ENCODE measurements around the gene ADARB2.

The ADARB2 gene

DNA sequence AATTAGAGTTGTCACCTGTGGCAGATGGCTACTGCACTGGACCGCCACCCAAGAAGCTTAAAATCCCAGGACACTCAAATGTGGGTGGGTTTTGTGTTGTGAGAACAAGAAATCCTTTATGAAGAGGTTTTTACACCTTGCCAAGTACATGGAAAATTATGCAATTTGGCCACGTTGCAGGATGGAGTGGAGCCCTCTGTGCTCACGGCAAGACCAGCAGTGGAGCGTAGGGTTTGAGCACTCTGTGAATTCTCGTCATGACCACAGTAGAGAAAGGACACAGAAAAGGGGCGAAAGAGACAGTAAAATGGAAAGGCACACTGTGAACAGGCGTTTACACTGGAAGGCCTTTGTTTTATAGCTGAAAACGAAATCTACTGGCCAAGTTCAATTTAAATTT lies 222.6 kb downstream of the ADARB2 start:
- TF ChIP-seq, protein P1, sequence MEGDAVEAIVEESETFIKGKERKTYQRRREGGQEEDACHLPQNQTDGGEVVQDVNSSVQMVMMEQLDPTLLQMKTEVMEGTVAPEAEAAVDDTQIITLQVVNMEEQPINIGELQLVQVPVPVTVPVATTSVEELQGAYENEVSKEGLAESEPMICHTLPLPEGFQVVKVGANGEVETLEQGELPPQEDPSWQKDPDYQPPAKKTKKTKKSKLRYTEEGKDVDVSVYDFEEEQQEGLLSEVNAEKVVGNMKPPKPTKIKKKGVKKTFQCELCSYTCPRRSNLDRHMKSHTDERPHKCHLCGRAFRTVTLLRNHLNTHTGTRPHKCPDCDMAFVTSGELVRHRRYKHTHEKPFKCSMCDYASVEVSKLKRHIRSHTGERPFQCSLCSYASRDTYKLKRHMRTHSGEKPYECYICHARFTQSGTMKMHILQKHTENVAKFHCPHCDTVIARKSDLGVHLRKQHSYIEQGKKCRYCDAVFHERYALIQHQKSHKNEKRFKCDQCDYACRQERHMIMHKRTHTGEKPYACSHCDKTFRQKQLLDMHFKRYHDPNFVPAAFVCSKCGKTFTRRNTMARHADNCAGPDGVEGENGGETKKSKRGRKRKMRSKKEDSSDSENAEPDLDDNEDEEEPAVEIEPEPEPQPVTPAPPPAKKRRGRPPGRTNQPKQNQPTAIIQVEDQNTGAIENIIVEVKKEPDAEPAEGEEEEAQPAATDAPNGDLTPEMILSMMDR (conservative IDR thresholded peaks at IDR 0.05; ENCODE audit: low read depth): no peak
- H3K27ac ChIP-seq: no peak overlapping the region
- no peak for DNase-seq (ENCODE audit: low spot score)
- ChIA-PET POLR2A (ENCODE audit: low non-redundant PET) (no interaction called here), CTCF (interaction anchor here (0.6 kb wide), 1 partner anchor 1441 kb away, joined by 3 read pairs; no protein-coding TSS in a partner anchor)

DNA sequence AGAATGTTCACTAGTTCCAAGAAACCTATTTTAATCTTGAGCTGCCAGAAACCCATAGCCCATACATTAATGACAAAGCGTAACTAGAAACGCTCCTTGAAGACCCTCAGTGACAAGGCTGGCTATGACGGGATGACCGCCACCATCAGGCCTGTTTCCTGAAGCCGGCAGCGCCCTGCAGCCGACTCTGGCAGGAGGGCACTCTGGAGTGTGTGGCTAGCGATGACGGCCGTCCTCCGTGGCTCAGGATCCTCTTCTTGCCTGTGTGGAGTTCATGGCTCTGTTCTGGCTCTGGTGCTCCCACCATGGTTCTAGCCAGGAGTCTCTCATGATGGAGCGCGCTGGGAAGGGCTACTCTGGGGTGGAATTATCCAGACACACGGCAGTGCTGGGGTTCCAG lies 224.1 kb downstream of the ADARB2 start:
- ChIA-PET CTCF (no interaction called here), POLR2A (ENCODE audit: low non-redundant PET) (no interaction called here)
- DNase-seq (ENCODE audit: low spot score): no peak
- no peak overlapping the region for H3K27ac ChIP-seq
- TF ChIP-seq, protein P1 (conservative IDR thresholded peaks at IDR 0.05; ENCODE audit: low read depth): no peak

DNA sequence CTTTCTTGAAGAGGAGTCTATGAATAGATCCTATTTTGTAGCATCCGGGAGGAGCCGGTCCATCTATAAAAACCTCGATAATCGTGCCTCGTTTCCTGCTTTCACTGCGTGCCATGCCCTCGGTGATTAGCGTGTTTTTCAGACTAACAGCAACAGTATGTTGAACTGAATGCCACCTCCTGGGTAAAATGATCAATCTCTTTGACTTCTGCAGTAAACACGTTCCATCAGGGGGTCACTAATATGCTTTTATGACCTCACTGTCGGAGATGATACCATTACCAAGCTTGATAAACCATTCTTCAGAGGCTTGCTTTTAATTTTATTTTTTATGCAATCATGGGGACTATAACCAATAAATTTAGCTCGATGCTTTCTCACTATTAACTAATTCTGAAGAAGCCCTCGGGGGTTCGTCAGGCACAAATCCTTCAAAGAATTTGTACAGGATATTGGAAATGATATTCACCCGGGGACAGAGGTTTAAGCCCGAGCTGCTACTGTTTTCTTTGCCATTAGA lies 228.3 kb downstream of the ADARB2 start:
- ChIA-PET CTCF (interaction anchor here (0.6 kb wide), 1 partner anchor 139 kb away, joined by 3 read pairs; no protein-coding TSS in a partner anchor), POLR2A (ENCODE audit: low non-redundant PET) (no interaction called here)
- no peak overlapping the region for H3K27ac ChIP-seq

DNA sequence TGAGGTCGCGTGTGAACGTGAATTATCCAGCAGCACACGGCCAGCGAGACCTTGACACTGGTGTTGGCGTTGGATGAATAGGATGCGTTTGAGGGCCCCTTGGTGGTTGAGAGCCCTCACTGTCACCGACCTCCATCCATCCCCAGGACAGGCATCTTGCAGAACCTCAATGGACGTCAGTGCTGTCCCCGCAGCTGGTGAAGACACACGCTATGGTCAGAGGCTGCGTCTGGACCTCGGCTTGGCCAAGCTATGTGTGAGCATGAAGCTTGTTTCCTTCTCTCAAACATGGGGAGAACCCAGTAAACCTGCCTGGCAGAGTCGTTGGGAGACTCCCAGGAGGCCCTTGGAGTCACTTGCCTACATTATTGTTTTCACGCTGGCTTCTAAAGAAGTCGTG lies 229.2 kb downstream of the ADARB2 start:
- POLR2A ChIA-PET (ENCODE audit: low non-redundant PET): no interaction called here
- no peak for DNase-seq (ENCODE audit: low spot score)
- no peak overlapping the region for H3K27ac ChIP-seq
- CTCF ChIA-PET: no interaction called here
- TF ChIP-seq, protein P1 (conservative IDR thresholded peaks at IDR 0.05; ENCODE audit: low read depth): no peak

More for the DNA sequence above, 228.3 kb downstream of the ADARB2 start:
- no peak for DNase-seq (ENCODE audit: low spot score)
- TF ChIP-seq, protein P1 (conservative IDR thresholded peaks at IDR 0.05; ENCODE audit: low read depth): no peak

DNA sequence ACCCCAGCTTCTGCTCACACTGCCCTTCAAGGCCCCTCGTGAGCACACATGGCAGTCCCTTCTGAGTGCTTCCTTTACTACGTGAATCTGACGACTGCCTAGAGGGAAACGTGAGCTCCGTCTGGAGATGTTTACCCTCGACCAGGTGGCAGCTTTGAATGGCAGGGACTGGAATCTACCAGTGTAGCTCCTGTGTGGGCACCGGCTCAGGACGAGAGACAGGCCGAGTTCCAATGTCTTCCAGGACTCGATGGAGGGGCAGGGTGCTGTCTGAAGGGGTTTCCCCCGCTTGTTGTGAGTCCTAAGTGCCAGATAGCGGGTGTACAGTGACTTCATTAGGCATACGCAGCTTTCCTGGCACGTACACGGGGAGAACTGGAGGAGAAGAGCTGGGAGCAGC lies 229.9 kb downstream of the ADARB2 start:
- CTCF ChIA-PET: interaction anchor here (0.5 kb wide), 1 partner anchor 21 kb away, joined by 3 read pairs; no protein-coding TSS in a partner anchor
- TF ChIP-seq, protein P1 (conservative IDR thresholded peaks at IDR 0.05; ENCODE audit: low read depth): no peak
- no peak overlapping the region for H3K27ac ChIP-seq
- DNase-seq (ENCODE audit: low spot score): no peak
- POLR2A ChIA-PET (ENCODE audit: low non-redundant PET): no interaction called here

DNA sequence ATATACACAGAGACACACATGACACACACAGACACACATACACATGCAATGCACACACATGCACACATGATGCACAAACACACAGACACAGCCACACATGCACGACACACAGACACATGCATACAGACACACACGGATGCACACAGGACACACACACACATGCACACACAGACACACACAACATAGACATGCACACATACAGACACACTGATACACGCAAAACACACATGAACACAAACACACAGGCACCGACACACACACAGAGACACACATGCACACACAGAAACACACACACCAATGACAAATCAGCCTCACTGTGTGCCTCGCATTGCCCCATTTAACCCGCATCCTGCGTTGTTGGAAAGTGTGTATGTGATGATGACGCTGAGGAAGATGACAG lies 232.4 kb downstream of the ADARB2 start:
- H3K27ac ChIP-seq: no peak overlapping the region
- CTCF ChIA-PET: no interaction called here
- TF ChIP-seq, protein P1 (conservative IDR thresholded peaks at IDR 0.05; ENCODE audit: low read depth): no peak
- POLR2A ChIA-PET (ENCODE audit: low non-redundant PET): no interaction called here
- no peak for DNase-seq (ENCODE audit: low spot score)
